ENCODE data around the gene MBOAT2.

Gene MBOAT2

DNA sequence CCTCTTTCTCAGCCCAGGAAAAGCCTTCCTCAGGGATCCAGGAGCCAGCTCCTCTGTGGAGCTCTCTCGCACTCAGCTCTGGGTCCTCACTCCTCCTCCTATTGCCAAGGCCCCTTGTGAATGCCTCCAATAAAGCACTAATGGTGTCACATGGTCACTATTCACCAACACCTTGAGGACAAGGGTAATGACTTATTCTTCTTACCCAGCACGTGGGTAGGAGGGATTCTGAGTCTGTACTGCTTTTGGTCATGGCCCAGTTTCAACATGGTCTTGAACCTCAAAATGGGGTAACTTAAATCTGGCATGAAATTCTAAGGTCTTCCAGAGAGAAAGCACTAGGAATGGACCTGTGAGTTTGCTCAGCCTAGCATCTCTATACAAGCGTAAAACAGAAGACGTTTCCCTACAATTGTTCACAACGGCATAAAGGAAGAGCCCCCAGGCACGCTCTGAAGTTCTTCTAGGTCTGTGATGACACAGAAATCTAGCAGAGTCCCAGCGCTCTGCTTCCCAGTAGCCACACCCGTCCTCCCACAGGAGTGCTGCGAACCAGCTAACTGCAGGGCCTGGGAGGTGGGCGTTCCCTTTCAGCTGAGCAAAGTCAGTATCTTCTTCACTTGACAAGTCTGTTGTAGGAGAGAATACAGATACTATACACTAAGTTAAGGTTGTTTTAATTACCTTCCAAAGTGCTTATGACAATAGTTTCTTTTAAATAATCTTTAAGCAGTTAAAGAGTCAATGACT is 151.5 kb downstream of the MBOAT2 start:
- DNase-seq: no peak

DNA sequence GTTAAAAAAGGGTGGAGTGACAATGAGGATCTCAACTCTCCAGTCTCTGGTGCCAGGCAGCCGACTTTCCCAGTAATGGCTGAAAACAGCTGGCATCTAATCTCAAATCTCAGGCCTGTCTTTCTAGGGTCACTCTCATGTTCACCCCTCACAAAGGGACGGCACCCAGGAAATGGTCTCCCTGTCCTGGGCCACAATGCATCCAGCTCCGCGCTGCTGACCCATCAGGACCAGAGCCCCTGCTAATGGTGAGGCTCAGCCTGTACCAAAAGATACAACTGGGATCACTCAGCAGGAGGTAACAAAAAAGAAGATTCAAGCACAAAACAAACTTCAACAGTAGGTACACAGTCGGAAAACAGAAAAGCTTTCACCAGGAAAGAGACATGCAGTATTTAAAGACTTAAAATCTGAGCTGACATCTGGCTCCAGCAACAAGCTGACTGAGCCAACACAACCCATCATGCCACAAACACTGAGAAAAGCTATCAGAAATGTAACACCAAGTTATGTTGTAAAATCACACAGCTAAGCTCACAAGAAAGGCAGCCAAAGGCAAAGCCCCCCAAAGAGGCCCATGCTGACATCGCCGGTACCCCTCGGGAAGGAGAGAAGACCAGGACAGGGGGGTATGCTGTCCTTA is 152.5 kb downstream of the MBOAT2 start:
- DNase-seq: no peak

DNA sequence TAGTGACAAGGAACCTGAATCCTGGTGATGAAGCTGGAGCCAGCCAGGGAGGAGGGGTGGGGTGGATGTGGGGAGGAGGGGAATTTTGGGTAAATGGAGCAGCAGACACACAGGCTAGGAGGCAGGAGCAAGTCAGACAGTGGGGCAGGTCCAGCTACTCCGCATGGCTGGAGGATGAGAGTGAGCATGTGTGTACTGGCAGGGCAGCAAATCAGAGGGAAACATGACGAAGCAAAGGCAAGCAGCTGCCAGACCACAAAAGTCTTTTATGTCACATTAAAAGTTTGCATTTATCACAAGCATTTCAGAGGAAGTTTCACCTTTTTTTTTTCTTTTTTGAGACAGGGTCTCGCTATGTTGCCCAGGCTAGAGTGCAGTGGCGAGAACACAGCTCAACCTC is 154.2 kb downstream of the MBOAT2 start:
- DNase-seq: no peak

DNA sequence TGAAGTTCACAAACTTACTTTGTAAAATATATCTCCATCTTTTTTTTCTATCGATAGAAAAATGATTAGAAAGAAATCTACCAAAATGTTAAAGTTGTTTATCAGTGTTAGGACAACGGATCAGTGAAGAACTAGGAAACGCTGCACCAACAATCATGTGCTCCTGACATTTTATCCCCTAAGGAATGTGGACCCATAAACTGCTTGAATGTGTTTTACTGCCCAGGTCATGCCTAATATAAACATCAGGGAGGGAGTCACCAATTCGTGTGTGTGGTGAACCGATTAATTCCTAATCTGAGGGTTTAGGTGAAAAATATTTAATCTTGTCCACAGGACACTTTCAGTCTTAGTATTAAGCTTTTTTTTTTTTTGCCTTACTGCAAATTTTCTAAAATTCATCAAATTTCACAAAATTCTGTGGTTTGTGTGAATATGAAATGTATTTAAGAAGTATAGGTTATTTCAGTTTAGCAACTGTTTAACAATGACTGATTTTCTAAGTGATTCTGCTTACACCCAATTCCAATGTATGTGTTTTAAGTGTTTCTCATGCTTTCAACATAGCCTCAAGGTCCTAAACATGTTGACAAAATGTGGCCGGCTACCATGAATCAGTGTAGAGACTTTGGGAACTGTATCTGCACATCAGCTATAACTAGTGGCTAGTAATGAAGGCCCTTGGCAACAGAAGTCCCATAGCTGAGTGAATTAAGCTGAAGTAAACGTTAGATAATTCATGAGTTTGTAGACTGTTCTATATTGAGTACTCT is 155.0 kb downstream of the MBOAT2 start:
- no peak for DNase-seq

DNA sequence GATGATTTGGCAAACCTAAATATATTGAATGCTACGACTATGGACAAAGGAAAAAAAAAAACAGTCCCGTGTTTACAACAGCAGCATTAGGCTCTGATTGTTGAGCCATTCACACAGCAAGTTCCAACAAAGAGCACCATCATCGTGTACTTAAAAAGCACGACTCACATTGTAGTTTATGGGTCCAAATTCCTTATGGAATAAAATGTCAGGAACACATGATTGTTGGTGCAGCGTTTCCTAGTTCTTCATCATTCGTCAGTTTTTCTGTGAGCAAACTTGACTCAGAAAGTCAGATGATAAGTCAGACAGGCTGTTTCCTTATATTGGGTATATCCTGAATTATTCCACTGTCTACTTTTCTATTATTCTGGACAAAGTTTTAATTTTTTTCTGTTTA is 156.1 kb downstream of the MBOAT2 start:
- DNase-seq: no peak

DNA sequence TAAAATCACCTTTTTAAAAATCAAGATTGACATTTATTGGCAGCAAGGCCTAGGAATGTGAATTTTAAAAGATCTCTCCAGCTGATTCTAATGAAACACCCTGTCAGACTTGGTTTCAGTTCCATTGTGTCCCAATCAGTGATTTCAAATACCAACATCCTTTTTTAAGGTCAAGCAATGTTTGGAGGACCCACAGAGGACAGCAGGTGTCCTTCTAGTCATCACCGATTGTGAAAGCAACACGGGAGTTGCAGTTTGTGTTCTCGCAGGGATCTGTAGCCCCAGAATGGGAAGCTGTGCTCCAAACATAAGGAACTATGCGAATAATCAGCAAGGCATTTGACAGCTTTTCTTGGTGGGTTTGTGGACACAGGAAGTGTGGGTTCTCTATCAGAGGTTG is 161.6 kb downstream of the MBOAT2 start:
- DNase-seq: no peak

DNA sequence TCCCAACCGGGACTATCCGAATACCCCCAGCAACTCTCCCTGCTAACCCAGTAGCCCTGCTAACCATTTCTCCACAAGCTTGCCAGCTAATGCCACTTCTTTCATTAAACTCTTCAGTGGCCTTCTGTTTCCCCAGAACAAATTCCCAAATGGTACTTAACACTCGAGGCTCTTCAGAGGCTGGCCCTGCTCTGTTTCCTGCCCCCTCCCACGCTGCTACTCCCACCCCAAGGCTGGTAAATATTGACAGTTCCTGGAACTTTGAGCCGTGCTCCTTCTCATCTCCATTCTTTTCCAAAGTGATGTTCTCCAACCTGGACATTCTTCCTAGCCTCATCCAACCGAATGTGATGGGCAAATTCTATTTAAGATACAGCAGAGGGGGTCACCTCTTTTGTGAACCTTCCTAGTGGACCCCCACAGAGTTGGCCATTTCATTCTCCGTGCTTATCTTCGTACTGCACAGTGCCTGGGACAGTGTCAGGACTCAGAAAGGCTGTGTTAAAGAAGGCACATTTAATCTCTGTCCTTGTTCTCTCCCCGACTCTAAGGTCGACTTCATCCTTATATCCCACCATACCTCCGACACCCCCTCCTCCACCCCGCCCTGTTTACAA is 162.9 kb downstream of the MBOAT2 start:
- no peak for DNase-seq

DNA sequence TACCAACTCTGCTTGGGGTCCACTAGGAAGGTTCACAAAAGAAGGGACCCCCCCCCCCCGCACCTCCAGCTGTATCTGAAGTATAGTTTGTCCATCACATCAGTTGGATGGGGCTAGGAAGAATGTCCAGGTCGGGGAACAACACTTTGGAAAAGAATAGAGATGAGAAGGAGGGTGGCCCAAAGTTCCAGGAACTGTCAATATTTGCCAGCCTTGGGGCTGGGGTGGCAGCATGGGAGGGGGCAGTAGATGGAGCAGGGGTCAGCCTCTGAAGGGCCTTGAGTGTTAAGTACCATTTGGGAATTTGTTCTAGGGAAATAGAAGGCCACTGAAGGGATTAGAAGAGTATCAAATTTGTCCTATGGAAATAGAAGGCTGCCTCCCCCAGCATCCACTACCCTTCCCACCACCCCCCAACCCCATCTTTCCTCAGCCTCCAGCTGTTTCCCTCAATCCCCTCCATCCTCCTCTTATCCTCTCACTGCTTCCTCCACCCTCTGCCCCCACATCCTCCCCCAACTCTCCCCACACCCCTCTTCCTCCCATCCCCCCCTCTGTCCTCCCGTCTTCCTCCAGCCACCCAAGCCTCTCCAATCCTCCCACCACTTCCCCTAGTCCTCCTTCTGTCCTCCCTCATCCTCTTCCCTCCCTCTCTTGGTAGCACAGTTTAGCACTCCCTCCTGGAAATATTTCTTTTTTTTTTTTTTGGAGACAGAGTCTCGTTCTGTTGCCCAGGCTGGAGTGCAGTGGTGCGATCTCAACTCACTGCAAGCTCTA is 164.1 kb downstream of the MBOAT2 start:
- DNase-seq: no peak

DNA sequence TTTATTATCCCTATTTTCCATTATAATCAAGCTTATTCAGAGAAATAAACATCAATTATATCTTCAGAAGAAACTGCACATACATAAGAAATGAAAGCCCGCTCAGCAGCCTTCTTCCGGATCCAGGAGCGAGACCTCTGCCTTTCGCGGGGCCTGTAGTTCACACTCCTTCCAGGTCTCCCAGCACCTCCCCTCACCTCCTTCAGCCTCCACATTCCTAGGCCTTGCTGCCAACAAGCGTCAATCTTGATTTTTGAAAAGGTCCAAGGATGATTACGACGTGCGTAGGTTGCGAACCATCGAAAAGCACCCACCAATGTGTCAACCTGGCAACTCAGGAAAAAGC is 165.7 kb downstream of the MBOAT2 start:
- no peak for DNase-seq

DNA sequence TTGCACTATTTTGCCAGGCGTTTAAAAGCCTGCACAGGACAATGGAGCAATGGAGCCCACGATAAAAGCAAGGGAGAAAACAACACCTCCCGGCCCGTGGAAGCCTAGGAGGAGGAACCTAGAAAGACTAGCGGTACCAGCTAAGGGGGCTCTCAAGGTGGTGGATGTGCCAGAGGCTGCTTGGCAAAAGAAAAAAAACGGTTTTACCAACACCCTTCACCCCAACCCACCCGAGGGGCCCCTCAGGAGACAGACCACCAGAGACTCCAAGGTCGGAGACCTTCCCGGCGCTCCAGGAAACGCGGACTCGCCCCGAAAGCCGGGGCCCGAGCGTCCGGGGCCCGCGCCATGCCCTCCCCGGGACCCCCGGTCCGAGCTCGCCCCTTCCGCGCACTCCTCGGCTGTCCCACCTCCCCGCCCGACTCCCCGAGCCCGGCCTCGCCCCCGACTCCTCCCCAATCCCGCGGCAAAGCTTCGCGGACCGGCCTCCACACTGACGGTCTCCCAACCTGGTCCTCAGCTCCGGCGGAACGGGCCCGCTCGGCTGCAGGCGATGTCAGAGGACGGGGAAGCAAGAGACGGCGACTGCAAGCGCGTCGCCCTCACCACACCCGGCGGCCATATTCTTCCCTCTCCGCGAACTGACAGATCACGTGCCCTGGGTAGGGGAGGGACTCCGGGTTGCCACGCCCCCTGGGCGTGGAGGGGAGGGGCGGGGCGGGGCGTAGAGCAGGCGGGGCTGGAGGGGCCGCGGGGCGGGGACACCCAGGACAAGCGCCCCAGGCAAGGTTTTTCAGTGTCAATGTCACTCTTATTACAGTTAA is 166.3 kb downstream of the MBOAT2 start, which contains the start of gene KIDINS220:
KIDINS220 (minus strand) TSS at position 643 of the 824 bp plus-strand sequence. CDS start 10,520 bp downstream, outside the sequence.
- peak; percentile 78 for DNase-seq

DNA sequence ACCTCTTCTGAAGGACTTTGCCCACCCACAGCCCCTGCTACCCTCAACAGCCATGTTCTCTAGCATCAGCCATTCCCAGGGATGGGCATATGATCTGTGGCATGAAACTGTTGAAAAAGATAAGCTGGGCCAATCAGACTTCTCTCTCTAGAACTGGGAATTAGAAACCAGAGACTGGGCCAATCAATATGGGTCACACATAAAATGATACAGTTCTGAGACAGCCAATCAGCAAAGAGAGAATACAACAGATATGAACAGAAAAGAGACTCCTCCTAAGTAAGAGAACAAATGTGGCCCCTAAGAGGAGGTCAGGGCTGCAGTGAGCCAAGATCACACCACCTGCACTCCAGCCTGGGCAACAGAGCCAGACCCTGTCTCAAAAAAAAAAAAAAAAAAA is 168.2 kb downstream of the MBOAT2 start:
- no peak for DNase-seq

DNA sequence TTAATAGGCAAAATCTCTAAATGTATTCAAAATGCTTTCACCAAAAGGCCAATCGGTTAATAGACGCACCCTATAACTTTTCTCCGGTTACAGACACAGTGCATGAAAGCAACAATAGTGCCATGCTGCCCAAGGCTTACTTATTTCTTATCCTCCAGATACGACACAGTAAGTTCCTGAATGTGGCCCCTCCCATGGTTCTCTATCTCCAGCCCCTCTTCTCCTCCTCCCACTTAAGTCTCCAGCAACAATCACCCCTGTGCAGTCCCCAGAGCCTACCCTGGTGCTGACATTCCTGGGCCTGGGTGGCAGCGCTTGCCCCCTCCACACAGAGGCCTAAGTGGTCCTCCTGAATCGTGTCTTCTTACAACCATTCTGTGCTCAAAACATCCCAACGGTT is 169.6 kb downstream of the MBOAT2 start:
- no peak for DNase-seq

DNA sequence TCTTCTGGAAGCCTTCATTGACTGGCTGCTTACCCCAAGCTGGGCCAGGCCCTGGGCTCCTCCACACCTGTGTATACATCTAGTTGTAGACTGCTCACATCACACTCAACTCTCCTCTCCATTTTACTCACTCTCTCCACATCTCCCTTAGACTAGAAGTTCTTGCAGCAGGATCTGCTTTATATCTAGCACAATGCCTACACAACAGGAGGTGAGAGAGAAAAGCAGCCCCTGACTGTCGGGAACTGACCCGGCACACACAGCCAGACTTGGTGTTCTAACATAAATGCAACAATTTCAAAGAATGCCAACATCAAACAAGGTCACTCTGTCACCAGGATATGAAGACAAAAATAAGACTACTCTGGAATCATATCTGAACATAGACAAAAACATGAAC is 172.0 kb downstream of the MBOAT2 start:
- DNase-seq: no peak

DNA sequence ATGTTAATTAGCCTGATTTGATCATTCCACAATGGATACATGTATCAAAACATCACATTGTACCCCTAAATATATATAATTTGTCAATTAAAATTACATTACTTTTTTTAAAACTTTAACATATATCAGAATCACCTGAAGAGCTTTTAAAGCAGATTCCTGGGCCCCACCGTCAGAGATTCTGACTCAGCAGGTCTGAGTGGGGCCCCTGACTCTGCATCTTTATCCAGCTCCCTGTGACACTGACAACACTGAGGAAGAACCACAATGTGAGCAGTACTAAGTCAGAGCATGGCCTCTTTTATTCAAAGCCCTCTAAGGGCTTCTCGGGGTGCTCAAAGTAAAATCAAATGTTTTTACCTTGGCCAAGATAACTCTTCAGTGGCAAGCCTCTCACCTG is 175.8 kb downstream of the MBOAT2 start:
- no peak for DNase-seq

DNA sequence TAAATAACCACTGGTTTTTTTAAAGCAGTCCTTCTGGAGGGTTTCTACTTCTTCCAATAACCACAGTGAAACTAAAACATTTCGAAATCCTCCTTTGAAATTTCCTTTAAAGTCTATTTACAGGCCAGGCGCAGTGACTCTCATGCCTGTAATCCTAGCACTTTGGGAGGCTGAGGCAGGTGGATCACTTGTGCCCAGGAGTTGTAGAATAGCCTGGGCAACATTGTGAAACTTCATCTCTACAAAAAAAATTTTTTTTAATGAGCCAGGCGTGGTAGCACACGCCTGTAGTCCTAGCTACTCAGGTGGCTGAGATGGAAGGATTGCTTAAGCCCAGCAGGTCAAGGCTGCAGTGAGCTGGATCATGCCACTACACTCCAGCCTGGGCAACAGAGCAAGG is 181.3 kb downstream of the MBOAT2 start:
- no peak for DNase-seq

DNA sequence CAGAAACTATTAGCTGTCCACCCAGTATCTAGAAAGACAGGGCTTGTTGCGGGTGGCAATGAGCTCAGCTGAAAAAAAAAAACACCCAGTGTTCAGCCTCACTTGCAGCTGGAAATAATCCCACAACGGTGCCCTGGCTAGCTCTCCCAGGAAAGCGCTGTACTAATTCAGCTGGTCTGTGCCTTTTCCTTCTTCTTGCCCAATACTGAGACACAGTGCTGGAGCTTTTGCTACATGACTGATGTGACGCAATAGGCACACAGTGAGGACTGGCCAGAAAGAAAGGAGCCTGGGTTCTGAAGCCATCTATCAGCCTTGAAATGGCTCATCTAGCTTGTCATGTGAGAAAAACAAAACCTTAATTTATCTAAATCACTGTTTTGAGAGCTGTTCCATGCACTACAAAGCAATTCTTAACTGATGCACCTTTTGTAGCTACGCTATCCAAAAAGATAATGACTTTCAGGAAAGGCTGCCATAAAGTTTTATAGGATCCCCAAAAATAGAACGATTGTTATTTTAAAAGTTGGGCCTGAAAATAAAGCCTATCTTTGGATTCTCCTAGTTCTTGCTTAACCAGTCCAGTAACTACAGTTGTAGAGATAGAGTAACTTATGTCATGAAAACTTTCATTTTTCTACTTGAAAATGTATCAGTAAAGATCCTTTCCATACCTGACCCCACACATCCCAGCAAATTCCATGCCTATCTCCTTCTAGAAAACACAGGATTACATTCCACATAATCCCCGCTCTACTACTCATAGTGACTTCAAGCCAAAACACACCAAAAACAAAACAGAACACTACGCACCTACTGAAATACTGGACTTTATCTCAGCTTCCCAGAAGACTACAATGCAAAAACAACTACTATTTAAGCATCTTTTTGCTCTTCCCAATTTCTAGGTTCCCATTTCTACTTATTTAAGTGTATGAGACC is 181.9 kb downstream of the MBOAT2 start:
- no peak for DNase-seq

DNA sequence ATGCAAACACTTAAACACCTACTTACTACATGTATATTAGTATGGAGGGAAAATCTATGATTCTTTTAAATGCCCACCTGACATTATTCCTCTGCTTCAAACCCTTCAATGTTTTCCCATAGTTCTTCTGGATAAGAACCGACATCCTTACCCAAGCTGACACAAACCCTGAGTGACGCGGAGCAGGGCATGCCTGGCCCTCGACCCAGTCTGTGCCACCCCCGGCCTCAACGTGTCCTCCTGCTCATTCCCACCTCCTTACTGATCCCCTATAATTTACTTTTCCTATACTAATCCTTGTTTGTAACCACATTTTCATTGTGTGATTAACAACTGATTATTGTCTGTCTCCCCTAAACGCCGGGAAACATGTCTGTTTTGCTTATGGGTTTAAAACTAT is 183.5 kb downstream of the MBOAT2 start:
- DNase-seq: no peak

DNA sequence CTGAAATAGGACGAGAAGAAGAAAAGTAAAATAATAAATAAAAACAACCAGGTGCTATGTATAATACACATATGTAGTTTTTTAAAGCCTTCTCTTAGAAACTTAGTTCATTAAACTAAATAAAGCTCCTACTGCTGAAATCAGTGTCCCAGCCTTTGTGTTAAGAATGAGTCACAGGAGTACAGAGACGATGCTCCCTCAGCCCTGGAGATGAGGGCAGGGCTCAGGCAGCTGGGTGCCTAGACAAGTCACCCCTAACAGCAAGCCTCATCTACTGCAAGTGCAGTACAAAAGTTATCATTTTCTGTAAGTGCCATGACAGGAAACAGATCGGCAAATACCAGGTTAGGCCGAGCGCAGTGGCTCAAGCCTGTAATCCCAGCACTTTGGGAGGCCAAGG is 184.3 kb downstream of the MBOAT2 start:
- no peak for DNase-seq

DNA sequence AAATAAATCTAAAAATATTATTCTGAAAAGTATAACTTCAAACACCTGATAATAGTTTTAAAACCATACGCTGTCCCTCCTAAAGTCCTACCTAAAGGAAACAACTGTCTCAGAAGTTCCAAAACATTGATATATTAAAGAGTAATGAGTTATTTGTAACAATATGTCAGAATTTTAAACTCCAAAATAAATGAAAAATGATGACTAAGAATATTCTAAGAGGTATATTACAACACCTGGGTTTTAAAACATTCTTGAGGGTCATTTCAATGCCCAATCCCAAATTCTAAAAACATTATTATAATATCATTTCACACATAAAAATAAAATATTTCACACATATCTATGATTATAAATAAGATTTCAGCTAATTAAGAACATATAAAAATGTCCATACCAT is 186.3 kb downstream of the MBOAT2 start:
- no peak for DNase-seq

DNA sequence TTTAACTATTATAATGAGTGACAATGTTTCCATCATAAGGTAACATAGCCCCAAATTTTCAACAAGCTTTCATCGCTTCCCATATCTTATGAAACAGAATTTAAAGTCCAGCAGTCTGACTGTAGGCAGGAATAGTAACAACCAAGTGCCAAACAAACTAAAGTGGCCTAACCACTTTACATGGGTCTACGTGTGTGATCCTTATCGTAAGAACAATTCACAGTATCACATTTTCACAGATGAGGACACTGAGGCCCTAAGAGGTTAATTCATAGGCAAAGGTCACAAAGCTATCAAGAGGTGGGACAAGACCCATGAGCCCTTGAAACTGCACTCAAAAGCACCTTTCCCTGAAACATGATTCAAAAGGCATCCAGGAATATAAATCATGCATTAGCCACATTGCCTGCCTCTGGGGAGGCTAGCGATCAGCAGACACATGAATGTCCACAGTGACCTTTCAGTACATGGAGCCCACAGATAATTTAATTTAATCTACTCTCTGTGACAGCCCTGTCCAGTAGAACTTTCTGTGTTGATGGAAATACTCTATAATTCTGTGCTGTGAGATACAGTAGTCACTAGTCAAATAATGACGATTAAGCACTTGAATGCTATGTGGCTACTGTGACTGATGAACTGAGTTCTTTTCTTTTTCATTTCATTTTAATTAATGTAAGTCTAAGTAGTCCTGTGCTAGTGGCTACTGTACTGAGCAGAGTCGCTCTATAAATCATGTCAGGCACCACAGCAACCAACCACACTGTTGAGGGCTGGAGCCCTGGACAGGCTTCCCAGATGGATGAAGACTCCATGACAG is 196.4 kb downstream of the MBOAT2 start:
- DNase-seq: no peak
